Measurements from ENCODE around the gene CYP19A1. TPM values are rescaled to one million over a fixed set of nuclear protein-coding genes. Genes with fewer than 3 reads are reported as not detected.

CYP19A1 gene
- total RNA-seq, 1 donor from 2014 or later = not detected

DNA sequence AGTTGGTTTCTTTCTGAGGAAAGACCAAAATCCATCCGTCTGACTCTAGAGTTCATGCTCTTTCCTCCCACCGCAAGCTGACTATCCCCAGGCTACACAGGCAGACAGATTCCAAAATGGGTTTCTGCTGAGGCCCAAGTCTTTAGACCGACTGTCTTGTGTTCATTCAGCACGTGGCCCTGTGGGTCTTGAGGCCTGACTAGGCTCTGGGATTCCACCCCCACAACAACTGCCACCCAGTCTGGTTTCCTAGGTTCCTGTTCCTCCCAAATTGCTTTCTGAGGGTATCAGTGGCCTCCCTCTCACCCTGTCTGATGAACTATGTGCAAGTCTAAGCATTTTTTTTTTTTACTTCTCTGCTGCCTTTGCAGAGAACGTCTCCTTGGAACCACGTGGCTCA lies 67.7 kb downstream of the CYP19A1 start:
- peaks cover 11% of the 10 kb centered on the region for H3K4me1 Mint-ChIP-seq
- Histone ChIP-seq H3K27me3 (peaks cover 35% of the 10 kb centered on the region), H3K9me3 (ENCODE audit: low read depth) (no peaks in the 10 kb centered on the region), H3K27ac (no peak overlapping the region), H3K9ac (no peak overlapping the region), H3K4me1 (peaks cover 13% of the 10 kb centered on the region), H4K20me1 (ENCODE audit: low read depth) (no peaks in the 10 kb centered on the region), H3K36me3 (no peaks in the 10 kb centered on the region), H3F3A (ENCODE audit: low read depth) (no peaks in the 10 kb centered on the region), H3K4me3 (no peak overlapping the region), H3K4me2 (no peak overlapping the region), H2AFZ (replicated peaks) (no peak overlapping the region), H3K79me2 (ENCODE audit: low read depth) (no peaks in the 10 kb centered on the region)
- H3K9me3 Mint-ChIP-seq = no peaks in the 10 kb centered on the region
- DNase-seq (ENCODE audit: low spot score) = no peak
- H3K27ac Mint-ChIP-seq = no peak overlapping the region
- TF ChIP-seq, protein P1, sequence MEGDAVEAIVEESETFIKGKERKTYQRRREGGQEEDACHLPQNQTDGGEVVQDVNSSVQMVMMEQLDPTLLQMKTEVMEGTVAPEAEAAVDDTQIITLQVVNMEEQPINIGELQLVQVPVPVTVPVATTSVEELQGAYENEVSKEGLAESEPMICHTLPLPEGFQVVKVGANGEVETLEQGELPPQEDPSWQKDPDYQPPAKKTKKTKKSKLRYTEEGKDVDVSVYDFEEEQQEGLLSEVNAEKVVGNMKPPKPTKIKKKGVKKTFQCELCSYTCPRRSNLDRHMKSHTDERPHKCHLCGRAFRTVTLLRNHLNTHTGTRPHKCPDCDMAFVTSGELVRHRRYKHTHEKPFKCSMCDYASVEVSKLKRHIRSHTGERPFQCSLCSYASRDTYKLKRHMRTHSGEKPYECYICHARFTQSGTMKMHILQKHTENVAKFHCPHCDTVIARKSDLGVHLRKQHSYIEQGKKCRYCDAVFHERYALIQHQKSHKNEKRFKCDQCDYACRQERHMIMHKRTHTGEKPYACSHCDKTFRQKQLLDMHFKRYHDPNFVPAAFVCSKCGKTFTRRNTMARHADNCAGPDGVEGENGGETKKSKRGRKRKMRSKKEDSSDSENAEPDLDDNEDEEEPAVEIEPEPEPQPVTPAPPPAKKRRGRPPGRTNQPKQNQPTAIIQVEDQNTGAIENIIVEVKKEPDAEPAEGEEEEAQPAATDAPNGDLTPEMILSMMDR (IDR thresholded peaks at IDR 0.05) = no peak
- TF ChIP-seq EZH2 (IDR thresholded peaks at IDR 0.05) (no peak), EZH2phosphoT487 (IDR thresholded peaks at IDR 0.05) (no peak)
- no peaks in the 10 kb centered on the region for H3K36me3 Mint-ChIP-seq
- peaks cover 12% of the 10 kb centered on the region for H3K27me3 Mint-ChIP-seq (ENCODE audit: insufficient read depth, low read depth)
- no peak overlapping the region for H3K4me3 Mint-ChIP-seq

- no peaks in the 10 kb centered on the region for H3F3A ChIP-seq (ENCODE audit: low read depth)
- no peak for DNase-seq (ENCODE audit: low spot score)
- Mint-ChIP-seq H3K4me1 (peaks cover 13% of the 10 kb centered on the region), H3K36me3 (no peaks in the 10 kb centered on the region), H3K9me3 (no peaks in the 10 kb centered on the region), H3K27me3 (ENCODE audit: insufficient read depth, low read depth) (peaks cover 12% of the 10 kb centered on the region), H3K4me3 (no peak overlapping the region), H3K27ac (no peak overlapping the region)
- H3K4me1 ChIP-seq = peaks cover 10% of the 10 kb centered on the region
- H4K20me1 ChIP-seq (ENCODE audit: low read depth) = no peaks in the 10 kb centered on the region
- H3K4me3 ChIP-seq = no peak overlapping the region
- H3K9ac ChIP-seq = no peak overlapping the region
- no peaks in the 10 kb centered on the region for H3K9me3 ChIP-seq (ENCODE audit: low read depth)
- H3K27me3 ChIP-seq = peaks cover 44% of the 10 kb centered on the region
- H3K4me2 ChIP-seq = no peak overlapping the region
- TF ChIP-seq EZH2 (IDR thresholded peaks at IDR 0.05) (no peak), EZH2phosphoT487 (IDR thresholded peaks at IDR 0.05) (no peak)
- TF ChIP-seq, protein P1 (IDR thresholded peaks at IDR 0.05) = no peak
- no peak overlapping the region for H3K27ac ChIP-seq
- no peaks in the 10 kb centered on the region for H3K36me3 ChIP-seq
- H3K79me2 ChIP-seq (ENCODE audit: low read depth) = no peaks in the 10 kb centered on the region
- no peak overlapping the region for H2AFZ ChIP-seq (replicated peaks)
These were observed 68.9 kb downstream of the CYP19A1 start for GRCh38 chr15:51269496-51269895.

DNA sequence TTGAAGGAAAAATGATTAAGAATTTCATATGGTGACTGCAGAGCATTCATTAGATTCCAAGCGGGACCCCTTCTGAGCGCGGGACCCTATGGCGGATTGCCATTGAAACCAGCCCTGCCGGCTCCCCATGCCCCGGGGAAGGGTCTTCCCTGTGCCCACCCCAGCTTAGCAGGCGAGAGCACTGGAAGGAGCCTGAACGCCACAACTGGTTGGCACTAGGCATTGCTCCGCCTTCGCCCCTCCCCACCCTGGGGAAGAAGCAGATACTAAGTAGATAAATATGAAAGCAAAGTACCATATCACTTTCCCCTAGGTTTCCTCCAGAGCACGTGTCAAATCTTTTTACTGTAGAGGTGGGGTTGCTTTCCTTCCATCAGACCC lies 70.7 kb downstream of the CYP19A1 start:
- no peak for TF ChIP-seq EZH2 (IDR thresholded peaks at IDR 0.05)
- TF ChIP-seq, protein P1 (IDR thresholded peaks at IDR 0.05) = no peak
- no peak for TF ChIP-seq EZH2phosphoT487 (IDR thresholded peaks at IDR 0.05)
- DNase-seq (ENCODE audit: low spot score) = peak; percentile 37
- Histone ChIP-seq H3K4me1 (peaks cover 10% of the 10 kb centered on the region), H2AFZ (replicated peaks) (peak overlapping the region; percentile 65), H3K36me3 (no peaks in the 10 kb centered on the region), H3K27ac (no peak overlapping the region), H3K4me2 (peak overlapping the region; percentile 79), H3K4me3 (peak overlapping the region; percentile 44), H4K20me1 (ENCODE audit: low read depth) (no peaks in the 10 kb centered on the region), H3K79me2 (ENCODE audit: low read depth) (no peaks in the 10 kb centered on the region), H3K9ac (no peak overlapping the region), H3F3A (ENCODE audit: low read depth) (no peaks in the 10 kb centered on the region), H3K9me3 (ENCODE audit: low read depth) (no peaks in the 10 kb centered on the region), H3K27me3 (peaks cover 44% of the 10 kb centered on the region)
- peaks cover 11% of the 10 kb centered on the region for H3K27me3 Mint-ChIP-seq (ENCODE audit: insufficient read depth, low read depth)
- H3K27ac Mint-ChIP-seq = no peak overlapping the region
- H3K36me3 Mint-ChIP-seq = no peaks in the 10 kb centered on the region
- peaks cover 13% of the 10 kb centered on the region for H3K4me1 Mint-ChIP-seq
- peak overlapping the region; percentile 87 for H3K4me3 Mint-ChIP-seq
- H3K9me3 Mint-ChIP-seq = no peaks in the 10 kb centered on the region
